ENCODE data around the gene TSPAN17. TPM values are rescaled to one million over a fixed set of nuclear protein-coding genes. Genes with fewer than 3 reads are reported as not detected.
"Not testable (repeated sequence)": the region's sequence is repeated elsewhere in the genome, so short reads cannot be mapped to it uniquely, and the experiment has no call there.

TSPAN17 gene
- total and polyA plus RNA-seq, 2 experiments from 2014 or later = 11.7 to 52.1 TPM

GRCh38 chr5:176697934-176698538, 50.8 kb downstream of the TSPAN17 start:
- no peaks in the 10 kb centered on the region for H3K36me3 ChIP-seq (ENCODE audit: insufficient read depth)
- H3K36me3 Mint-ChIP-seq (ENCODE audit: low read depth) = no peaks in the 10 kb centered on the region
- H3K27me3 ChIP-seq (ENCODE audit: insufficient read depth) = no peaks in the 10 kb centered on the region
- peaks cover 8% of the 10 kb centered on the region; the same call in 1 of the 2 replicates for H3F3A ChIP-seq (replicated peaks; ENCODE audit: low read depth)
- peak overlapping the region; percentile 29; the same call in 1 of the 2 replicates for H3K4me3 ChIP-seq
- peak; percentile 68 for DNase-seq (ENCODE audit: low spot score)
- H3K27ac ChIP-seq (ENCODE audit: low read depth) = no peak overlapping the region
- no peak overlapping the region for H3K27ac Mint-ChIP-seq
- peaks cover 17% of the 10 kb centered on the region for H3K27me3 Mint-ChIP-seq (ENCODE audit: insufficient read depth, low read depth, poor library complexity)
- no peak for TF ChIP-seq ZNF331 (CRISPR knock-in tag; IDR thresholded peaks at IDR 0.05; ENCODE audit: low read depth)
- no peak for TF ChIP-seq JUNB (IDR thresholded peaks at IDR 0.05; ENCODE audit: unreplicated experiment)
- TF ChIP-seq ZNF114 (CRISPR knock-in tag; IDR thresholded peaks at IDR 0.05) = no peak
- H2AFZ ChIP-seq = peak overlapping the region; percentile 88; the same call in 1 of the 2 replicates
- no peaks in the 10 kb centered on the region for H4K20me1 ChIP-seq (replicated peaks; ENCODE audit: insufficient read depth)
- H3K4me3 Mint-ChIP-seq = peak overlapping the region; percentile 54
- peak; percentile 74 for ATAC-seq
- no peaks in the 10 kb centered on the region for H3K9me2 ChIP-seq (ENCODE audit: insufficient read depth)
- peaks cover 59% of the 10 kb centered on the region for H3K4me1 Mint-ChIP-seq
- peak overlapping the region; percentile 62 for H3K4me2 ChIP-seq
- no peaks in the 10 kb centered on the region for H3K79me2 ChIP-seq (replicated peaks; ENCODE audit: insufficient read depth)
- no peaks in the 10 kb centered on the region; the same call in 2 of the 3 replicates for H3K9me3 Mint-ChIP-seq
- H3K4me1 ChIP-seq (ENCODE audit: insufficient read depth) = peaks cover 40% of the 10 kb centered on the region

DNA sequence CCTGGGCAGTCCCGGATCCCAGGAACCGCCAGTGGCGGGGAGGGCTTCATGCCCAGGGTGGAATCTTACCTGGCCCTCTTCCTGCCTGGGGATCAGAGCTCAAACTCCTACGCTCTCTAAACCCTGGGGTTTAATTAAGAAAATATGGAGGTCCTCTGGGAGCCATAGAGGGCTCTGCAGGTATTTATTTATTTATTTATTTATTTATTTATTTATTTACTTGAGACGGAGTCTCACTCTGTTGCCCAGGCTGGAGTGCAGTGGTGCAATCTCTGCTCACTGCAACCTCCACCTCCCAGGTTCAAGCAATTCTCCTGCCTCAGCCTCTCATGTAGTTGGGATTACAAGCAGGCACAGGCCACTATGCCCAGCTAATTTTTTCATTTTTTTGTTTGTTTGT, 52.2 kb downstream of the TSPAN17 start:
- not testable (repeated sequence) for H3K79me2 ChIP-seq (replicated peaks; ENCODE audit: insufficient read depth); H3K9me2 ChIP-seq (ENCODE audit: insufficient read depth); H2AFZ ChIP-seq; H3K27ac Mint-ChIP-seq; H3K4me2 ChIP-seq; H3K27ac ChIP-seq (ENCODE audit: low read depth); H3K4me3 ChIP-seq; ATAC-seq; H3F3A ChIP-seq (replicated peaks; ENCODE audit: low read depth); H3K27me3 ChIP-seq (ENCODE audit: insufficient read depth); H4K20me1 ChIP-seq (replicated peaks; ENCODE audit: insufficient read depth); DNase-seq (ENCODE audit: low spot score); H3K9me3 Mint-ChIP-seq; H3K36me3 Mint-ChIP-seq (ENCODE audit: low read depth); H3K4me3 Mint-ChIP-seq; H3K36me3 ChIP-seq (ENCODE audit: insufficient read depth)
- H3K4me1 ChIP-seq (ENCODE audit: insufficient read depth) = peaks cover 41% of the 10 kb centered on the region
- Mint-ChIP-seq H3K4me1 (peaks cover 52% of the 10 kb centered on the region), H3K27me3 (ENCODE audit: insufficient read depth, low read depth, poor library complexity) (peaks cover 12% of the 10 kb centered on the region)

- Mint-ChIP-seq H3K27me3 (ENCODE audit: insufficient read depth, low read depth, poor library complexity) (peaks cover 13% of the 10 kb centered on the region), H3K4me3 (no peak overlapping the region), H3K36me3 (ENCODE audit: low read depth) (no peaks in the 10 kb centered on the region), H3K4me1 (peaks cover 52% of the 10 kb centered on the region), H3K27ac (no peak overlapping the region), H3K9me3 (no peaks in the 10 kb centered on the region; the same call in 2 of the 3 replicates)
- Histone ChIP-seq H3K79me2 (replicated peaks; ENCODE audit: insufficient read depth) (no peaks in the 10 kb centered on the region), H3K36me3 (ENCODE audit: insufficient read depth) (no peaks in the 10 kb centered on the region), H3K27ac (ENCODE audit: low read depth) (no peak overlapping the region), H2AFZ (no peak overlapping the region; the same call in 1 of the 2 replicates), H3K4me1 (ENCODE audit: insufficient read depth) (peaks cover 41% of the 10 kb centered on the region), H3F3A (replicated peaks; ENCODE audit: low read depth) (peaks cover 8% of the 10 kb centered on the region; the same call in 1 of the 2 replicates), H3K4me2 (peak overlapping the region; percentile 44), H3K9me2 (ENCODE audit: insufficient read depth) (no peaks in the 10 kb centered on the region), H3K4me3 (no peak overlapping the region; the same call in 1 of the 2 replicates), H3K27me3 (ENCODE audit: insufficient read depth) (no peaks in the 10 kb centered on the region), H4K20me1 (replicated peaks; ENCODE audit: insufficient read depth) (no peaks in the 10 kb centered on the region)
- DNase-seq (ENCODE audit: low spot score) = peak; percentile 70
- peak; percentile 25 for ATAC-seq
- TF ChIP-seq, protein P1, sequence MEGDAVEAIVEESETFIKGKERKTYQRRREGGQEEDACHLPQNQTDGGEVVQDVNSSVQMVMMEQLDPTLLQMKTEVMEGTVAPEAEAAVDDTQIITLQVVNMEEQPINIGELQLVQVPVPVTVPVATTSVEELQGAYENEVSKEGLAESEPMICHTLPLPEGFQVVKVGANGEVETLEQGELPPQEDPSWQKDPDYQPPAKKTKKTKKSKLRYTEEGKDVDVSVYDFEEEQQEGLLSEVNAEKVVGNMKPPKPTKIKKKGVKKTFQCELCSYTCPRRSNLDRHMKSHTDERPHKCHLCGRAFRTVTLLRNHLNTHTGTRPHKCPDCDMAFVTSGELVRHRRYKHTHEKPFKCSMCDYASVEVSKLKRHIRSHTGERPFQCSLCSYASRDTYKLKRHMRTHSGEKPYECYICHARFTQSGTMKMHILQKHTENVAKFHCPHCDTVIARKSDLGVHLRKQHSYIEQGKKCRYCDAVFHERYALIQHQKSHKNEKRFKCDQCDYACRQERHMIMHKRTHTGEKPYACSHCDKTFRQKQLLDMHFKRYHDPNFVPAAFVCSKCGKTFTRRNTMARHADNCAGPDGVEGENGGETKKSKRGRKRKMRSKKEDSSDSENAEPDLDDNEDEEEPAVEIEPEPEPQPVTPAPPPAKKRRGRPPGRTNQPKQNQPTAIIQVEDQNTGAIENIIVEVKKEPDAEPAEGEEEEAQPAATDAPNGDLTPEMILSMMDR (conservative IDR thresholded peaks at IDR 0.05; ENCODE audit: low read depth in 2 of 2) = peak; percentile 70 to 86
- TF ChIP-seq ZNF331 (CRISPR knock-in tag; IDR thresholded peaks at IDR 0.05; ENCODE audit: low read depth) (no peak), ZNF114 (CRISPR knock-in tag; IDR thresholded peaks at IDR 0.05) (no peak)
Measured at GRCh38 chr5:176700239-176700847, 53.1 kb downstream of the TSPAN17 start.
